ENCODE measurements around the gene HOXD11. TPM values are rescaled to one million over a fixed set of nuclear protein-coding genes. Genes with fewer than 3 reads are reported as not detected.
A peak's percentile ranks its signal among the peaks of the same experiment; 100 is the strongest.

Gene HOXD11
- total RNA-seq, 1 donor from 2014 or later = not detected

DNA sequence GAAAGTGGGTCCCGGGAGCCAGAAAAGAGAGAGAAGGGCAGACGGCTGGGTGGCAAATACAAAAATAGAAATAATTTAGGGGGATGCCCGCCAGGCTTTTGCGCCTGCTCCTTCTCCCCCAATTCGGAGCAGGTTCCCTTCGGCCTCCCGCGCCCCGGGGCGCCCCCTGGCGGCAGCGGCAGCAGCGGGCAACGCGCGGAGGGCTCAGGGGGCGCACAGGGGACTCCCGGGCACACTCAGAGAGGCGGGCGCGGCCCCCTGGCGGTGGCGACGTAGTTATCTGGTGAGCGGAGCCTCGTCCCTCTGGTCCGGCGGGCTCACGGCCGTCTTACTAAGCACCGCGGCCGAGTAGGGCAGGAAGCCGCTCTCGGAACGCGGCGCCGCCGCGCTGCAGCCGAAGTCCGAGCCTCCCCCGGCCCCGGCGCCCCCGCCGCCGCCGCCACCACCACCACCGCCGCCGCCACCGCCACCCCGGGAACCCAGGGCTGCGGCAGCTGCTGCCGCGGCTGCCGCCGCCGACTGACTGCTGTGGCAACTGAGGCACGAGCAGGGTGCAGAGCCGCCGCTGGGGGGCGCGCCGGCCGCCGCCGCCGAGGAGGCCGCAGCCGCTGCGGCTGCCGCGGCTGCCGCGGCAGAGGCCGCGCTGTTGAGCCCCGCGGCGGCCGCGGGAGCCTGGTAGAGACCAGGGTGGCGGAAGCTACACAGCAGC is 27.1 kb upstream of the HOXD11 start:
- Mint-ChIP-seq H3K27me3 (ENCODE audit: low read depth) (peaks cover 96% of the 10 kb centered on the region), H3K9me3 (no peaks in the 10 kb centered on the region), H3K36me3 (ENCODE audit: low read depth) (peaks cover 6% of the 10 kb centered on the region), H3K27ac (ENCODE audit: unreplicated experiment) (no peak overlapping the region), H3K4me1 (peaks cover 13% of the 10 kb centered on the region), H3K4me3 (peak overlapping the region; percentile 76)
- TF ChIP-seq, protein P1, sequence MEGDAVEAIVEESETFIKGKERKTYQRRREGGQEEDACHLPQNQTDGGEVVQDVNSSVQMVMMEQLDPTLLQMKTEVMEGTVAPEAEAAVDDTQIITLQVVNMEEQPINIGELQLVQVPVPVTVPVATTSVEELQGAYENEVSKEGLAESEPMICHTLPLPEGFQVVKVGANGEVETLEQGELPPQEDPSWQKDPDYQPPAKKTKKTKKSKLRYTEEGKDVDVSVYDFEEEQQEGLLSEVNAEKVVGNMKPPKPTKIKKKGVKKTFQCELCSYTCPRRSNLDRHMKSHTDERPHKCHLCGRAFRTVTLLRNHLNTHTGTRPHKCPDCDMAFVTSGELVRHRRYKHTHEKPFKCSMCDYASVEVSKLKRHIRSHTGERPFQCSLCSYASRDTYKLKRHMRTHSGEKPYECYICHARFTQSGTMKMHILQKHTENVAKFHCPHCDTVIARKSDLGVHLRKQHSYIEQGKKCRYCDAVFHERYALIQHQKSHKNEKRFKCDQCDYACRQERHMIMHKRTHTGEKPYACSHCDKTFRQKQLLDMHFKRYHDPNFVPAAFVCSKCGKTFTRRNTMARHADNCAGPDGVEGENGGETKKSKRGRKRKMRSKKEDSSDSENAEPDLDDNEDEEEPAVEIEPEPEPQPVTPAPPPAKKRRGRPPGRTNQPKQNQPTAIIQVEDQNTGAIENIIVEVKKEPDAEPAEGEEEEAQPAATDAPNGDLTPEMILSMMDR (conservative IDR thresholded peaks at IDR 0.05) = peak; percentile 92
- DNase-seq (ENCODE audit: low read depth, low spot score) = peak; percentile 70

DNA sequence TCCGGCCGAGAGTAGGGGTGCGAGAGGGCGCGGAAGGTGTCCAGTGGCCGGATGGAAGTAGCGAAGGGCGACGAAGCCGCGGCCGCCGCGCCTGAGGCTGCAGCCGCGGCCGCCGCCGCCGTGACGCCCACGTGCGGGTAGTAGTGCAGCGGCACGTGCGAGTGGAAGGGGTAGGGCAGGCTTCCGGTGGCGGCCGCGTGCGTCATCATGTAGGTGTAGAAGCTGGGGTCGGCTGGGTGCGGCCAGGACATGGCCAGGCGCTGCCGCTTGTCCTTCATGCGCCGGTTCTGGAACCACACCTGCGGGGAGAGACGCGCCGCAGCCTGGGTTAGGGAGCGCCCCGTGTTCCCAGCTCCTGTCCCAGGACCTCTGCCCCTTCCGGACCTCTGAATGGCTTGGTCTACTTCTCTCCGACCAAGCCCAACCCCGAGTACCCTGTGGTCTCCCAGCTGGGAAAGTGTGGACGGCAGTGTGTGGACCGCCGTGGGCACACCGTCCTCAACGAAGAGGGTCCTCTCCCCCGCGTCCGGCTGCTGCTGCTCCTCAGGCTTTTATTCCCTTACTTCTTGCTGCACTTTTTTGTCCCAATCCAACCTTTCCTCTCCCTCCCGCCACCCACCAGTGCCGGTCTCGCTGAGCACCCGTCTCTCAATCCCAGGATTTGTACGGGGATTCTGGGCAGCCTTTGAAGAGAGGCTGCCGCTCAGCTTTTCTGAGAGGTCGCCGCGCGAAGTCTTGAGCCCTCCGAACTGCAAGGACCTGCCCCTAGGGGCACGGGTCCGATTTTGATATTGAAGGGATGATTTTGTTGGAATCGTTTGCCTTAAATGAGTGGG is 26.3 kb upstream of the HOXD11 start:
- H3K4me1 Mint-ChIP-seq = peaks cover 13% of the 10 kb centered on the region
- H3K9me3 Mint-ChIP-seq = no peaks in the 10 kb centered on the region
- peak overlapping the region; percentile 79 for H3K4me3 Mint-ChIP-seq
- no peak for DNase-seq (ENCODE audit: low read depth, low spot score)
- H3K27me3 Mint-ChIP-seq (ENCODE audit: low read depth) = peaks cover 96% of the 10 kb centered on the region
- H3K27ac Mint-ChIP-seq (ENCODE audit: unreplicated experiment) = no peak overlapping the region
- TF ChIP-seq, protein P1 (conservative IDR thresholded peaks at IDR 0.05) = no peak
- H3K36me3 Mint-ChIP-seq (ENCODE audit: low read depth) = peaks cover 6% of the 10 kb centered on the region

DNA sequence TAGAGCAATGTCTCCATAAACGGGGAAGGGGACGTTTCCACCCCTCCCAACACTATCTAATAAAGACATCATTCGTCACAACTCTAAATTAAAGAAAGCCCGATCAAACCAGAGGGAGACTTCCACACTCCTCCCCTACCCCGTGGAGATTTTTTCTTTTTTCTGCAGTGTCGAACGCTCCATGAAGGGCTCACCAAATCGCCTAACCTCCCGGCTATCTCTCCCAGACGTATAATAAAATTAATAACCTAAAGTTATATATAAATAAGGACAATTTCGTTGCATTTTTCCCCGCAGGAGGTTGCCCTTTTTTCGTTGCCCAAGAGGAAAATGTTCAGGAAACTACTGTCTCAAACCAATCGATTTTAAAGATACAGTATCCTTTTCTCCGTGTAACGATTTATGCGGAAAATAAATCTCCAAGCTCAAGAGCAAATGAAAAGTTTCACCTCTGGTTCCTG is 25.7 kb upstream of the HOXD11 start:
- H3K27ac Mint-ChIP-seq (ENCODE audit: unreplicated experiment) = no peak overlapping the region
- TF ChIP-seq, protein P1 (conservative IDR thresholded peaks at IDR 0.05) = no peak
- peak overlapping the region; percentile 79 for H3K4me3 Mint-ChIP-seq
- H3K36me3 Mint-ChIP-seq (ENCODE audit: low read depth) = peaks cover 6% of the 10 kb centered on the region
- H3K9me3 Mint-ChIP-seq = no peaks in the 10 kb centered on the region
- peaks cover 96% of the 10 kb centered on the region for H3K27me3 Mint-ChIP-seq (ENCODE audit: low read depth)
- no peak for DNase-seq (ENCODE audit: low read depth, low spot score)
- H3K4me1 Mint-ChIP-seq = peaks cover 13% of the 10 kb centered on the region

DNA sequence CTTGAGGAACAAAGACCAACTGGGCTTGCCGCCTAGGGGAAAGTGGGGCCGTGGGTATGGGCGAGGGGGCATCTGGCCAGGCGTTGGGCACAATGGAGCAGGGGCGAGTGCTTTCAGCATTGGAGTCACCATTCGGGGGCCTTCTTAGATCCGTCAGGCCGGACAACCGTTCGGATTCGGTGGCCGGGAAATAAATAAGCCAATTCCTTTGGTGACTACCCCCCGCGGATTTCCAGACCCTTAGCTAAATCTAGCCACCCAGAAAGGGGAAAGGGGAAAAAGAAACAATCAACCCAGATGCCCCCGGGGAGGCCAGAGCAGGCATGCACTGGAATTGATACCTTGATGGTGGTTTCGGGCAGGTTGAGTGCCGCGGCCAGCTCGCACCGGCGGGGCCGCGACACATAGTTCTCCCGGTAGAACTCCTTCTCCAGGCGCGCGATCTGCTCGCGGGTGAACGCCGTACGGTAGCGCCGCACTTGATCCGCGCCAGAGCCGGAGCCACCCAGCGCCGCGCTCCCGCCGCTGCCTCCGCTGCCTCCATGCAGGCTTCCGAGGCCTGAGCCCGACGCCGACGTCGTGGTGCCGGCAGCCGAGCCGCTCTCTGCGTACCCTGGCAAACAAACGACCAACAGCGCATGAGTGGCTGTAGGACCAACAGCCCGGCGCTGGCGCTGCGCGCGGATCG is 25.1 kb upstream of the HOXD11 start:
- no peak for DNase-seq (ENCODE audit: low read depth, low spot score)
- H3K27me3 Mint-ChIP-seq (ENCODE audit: low read depth) = peaks cover 96% of the 10 kb centered on the region
- no peaks in the 10 kb centered on the region for H3K9me3 Mint-ChIP-seq
- no peak overlapping the region for H3K27ac Mint-ChIP-seq (ENCODE audit: unreplicated experiment)
- peak overlapping the region; percentile 66 for H3K4me3 Mint-ChIP-seq
- H3K36me3 Mint-ChIP-seq (ENCODE audit: low read depth) = peaks cover 6% of the 10 kb centered on the region
- TF ChIP-seq, protein P1 (conservative IDR thresholded peaks at IDR 0.05) = no peak
- peaks cover 13% of the 10 kb centered on the region for H3K4me1 Mint-ChIP-seq

DNA sequence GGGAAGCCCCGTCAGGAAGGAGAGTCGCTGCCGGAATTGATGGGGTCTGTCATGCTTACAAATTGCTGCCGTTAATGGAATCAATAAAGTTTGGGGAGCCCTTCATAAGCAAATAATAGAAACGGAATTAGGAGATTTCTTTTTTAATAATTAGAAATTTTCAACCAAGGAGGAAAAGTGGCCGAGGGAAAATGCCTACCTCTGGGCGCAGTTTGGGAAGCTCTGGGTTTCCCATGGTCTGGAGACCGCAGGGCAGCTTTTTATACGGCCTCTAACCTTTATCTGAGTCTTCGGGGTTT is 24.6 kb upstream of the HOXD11 start:
- Mint-ChIP-seq H3K4me1 (peaks cover 13% of the 10 kb centered on the region), H3K9me3 (no peaks in the 10 kb centered on the region), H3K27me3 (ENCODE audit: low read depth) (peaks cover 96% of the 10 kb centered on the region), H3K36me3 (ENCODE audit: low read depth) (peaks cover 6% of the 10 kb centered on the region), H3K27ac (ENCODE audit: unreplicated experiment) (no peak overlapping the region), H3K4me3 (peak overlapping the region; percentile 66)
- DNase-seq (ENCODE audit: low read depth, low spot score) = no peak
- TF ChIP-seq, protein P1 (conservative IDR thresholded peaks at IDR 0.05) = no peak
